GM21381 (cell line): ENCODE measurements around the gene SCLT1.

Experiments used
- ATAC-seq: cut with Tn5 transposase; IDR thresholded peaks from one replicate; pipeline ENCODE4 v1.9.1; 2021; ENCODE audit warnings: mild to moderate bottlenecking, moderate library complexity; ENCODE audit not compliant: unreplicated experiment

Gene SCLT1

DNA sequence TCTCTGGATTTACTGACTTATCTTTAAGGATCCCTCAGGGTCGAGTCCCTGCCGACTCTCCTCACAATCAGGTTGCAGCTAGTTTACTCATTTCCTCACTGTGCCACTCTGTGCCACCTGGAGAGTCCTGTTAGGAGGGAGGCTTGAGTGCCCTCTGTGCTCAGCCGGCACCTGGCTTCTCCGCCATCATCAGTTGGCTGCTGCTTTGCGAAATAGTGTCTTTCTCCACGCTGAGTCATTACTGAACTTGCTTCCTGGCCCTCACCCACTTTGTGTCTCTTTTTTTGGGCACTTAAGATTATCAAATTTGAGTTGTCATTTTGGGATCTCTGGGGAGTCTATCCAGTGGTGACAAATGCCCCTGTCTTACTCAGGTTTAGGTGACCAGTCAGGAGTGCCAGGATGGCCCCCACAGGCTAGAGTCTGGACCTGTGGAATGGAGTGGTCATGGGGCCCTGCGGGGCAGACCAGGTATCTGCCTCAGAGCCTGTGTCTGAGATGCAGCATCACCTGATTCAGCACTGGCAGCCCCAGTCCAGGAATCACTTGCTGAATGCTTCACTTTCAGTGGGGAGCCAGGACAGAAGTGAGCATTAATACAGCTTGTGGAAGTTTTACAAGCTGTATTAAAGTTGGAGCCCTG, 246.1 kb downstream of the SCLT1 start:
- ATAC-seq = no peak

DNA sequence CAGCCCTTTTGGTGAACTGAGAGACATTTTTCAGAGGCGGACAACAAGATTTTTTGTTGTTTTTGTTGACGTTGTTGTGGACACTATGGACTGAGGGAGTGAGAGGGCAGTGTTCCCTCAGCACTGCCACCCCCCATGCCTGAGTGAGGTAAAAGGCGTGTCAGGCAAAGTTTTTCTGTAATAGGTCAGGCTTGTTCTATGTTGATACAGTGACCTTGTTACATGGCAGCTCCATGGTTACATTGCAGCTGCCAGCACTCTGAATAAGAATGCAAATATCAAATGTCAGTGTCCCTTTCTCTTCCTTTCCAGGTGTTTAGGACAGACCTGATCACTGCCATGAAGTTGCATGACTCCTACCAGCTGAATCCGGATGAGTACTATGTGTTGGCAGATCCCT, 247.3 kb downstream of the SCLT1 start:
- no peak for ATAC-seq

DNA sequence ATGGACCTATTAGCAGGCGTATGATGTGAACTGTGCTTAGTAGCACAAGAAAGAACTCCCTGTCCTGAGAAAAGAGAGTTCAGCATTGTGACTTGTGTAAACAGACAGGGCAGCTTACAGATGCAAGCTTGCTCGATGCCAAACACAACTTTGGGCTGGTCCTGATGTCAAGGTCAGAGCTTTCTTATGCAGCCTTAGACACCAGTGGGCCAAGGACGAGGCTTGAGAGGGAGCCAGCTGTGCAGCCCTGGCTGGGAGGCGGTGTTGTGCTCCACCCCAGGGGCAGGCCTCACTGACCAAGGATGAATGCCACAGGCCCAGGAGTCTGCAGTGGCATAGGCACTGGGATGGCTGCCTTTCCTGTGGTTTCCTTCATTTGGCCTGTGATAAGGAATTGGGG, 248.4 kb downstream of the SCLT1 start:
- ATAC-seq = no peak

DNA sequence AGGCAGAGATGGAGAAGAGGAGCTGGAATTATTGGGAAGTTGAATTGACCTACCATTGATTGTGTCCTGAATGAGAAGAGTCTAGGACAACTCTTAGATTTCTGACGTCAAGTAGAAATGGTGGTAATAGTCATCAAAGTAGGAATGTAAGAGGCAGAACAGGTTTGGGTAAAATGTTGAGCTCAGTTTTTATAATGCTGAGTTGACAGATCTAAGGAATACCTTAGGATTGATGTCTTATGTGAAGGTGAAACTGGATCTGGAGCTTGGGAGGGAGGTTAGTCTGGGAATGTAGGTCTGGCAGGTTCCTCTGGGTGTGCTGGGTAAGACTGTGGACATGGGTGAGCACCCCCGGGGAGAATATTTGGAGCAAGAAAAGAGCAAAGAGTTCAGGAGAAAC, 251.9 kb downstream of the SCLT1 start:
- no peak for ATAC-seq

DNA sequence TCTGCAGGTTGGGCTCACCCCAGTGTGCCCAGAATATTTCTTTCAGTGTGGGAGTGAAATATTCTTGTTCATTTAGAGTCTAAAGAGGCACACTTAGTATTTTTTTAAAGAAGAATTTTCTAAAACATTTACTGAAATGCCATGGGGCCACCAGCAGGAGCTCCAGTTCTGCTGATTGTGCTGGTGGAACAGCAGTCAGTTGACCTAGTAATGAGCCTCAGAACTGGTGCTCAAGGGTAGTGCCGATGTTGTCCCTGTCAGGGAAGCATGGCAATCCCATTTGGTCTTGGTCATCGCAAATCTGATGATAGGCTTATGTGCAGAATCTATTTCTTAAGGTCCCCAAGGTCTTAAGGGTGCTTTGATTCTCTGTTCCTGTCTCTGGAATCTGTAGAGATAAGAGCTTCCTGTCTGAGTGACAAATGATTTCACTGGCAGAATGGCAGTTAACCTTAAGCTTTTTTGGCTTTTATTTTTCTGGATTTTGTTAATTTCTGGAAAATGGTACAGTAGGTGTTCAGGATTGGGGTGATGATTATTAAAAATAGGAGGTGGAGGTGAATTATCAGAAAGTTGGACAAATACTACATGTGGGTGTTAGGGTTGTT, 252.5 kb downstream of the SCLT1 start:
- ATAC-seq = no peak

DNA sequence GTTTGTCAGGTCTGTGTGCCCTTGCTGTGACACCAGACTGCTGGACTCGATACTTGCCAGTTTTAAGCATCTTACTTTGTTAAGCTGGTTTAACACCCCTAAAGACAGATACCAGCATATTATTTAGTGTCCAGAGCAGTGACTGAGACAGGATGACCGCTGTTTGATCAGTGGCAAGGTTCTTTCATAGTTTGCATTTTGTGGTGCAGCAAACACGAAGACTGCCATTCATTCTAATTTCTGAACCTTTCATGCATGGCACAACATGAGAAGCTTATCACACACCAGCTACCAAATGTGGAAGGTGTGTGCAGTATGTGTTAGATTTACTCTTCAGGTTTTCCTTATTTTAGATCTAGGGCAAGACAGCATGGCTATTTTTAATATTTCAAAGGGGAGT, 255.7 kb downstream of the SCLT1 start:
- peak; percentile 54 for ATAC-seq

DNA sequence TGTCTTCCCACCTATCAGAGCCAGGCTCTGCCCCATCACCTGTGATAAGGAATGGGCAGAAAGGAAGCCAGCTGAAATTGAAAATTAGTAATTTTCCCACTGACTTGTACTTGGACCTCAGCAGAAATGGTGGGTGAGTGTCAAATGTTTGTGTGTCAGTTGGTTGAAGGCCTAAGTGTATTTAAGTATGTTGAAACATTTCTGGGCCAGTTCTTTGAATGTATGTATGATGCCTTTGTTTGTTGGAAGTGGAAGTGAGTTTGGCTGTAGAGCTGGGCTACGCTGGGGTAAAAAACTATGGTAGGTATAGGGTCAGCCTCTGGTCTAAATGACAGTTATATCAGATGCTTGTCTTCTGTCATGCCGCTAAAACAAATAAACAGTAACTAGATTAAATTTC, 256.1 kb downstream of the SCLT1 start:
- peak; percentile 11 for ATAC-seq

DNA sequence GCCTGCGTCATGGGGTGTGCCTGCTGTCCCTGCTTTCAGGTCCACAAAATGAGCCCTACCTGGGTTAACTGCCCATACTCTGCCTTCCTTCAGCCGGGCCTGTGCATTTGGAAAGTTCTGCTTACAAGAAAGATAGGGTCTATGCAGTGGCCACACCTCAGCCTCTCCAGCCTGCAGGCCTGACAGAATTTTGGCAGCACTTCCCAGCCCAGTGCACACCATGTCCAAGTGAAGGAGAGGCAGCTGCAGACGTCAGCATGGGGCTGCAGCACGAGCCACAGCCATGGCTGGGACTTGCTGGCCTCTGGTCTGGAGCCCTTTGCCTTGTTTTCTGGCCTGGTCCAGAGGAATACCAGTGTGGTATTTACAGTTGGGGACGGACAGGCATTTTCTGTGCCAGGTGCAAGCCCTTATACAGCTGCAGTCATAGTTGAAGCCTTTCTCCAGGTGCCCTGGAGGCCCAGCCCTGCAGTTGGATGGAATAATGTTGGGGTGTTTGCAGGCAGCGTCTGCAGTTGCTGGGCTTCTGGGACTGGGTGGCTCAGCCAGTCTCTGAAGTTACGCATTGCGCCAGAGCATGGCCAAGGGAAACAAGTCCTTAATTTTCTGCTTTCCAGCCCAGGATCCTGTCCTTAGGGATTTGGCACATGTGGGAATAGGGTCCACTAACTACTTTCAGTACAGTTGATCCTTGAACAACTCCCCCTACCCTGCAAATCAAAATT, 257.7 kb downstream of the SCLT1 start:
- no peak for ATAC-seq
